Measurements from ENCODE around the gene ZBTB49. TPM values are rescaled to one million over a fixed set of nuclear protein-coding genes. Genes with fewer than 3 reads are reported as not detected.

Gene ZBTB49
- total and polyA plus RNA-seq, 2 donors (not counting 3 experiments of a cell fraction or from before 2014, with no cell fraction given), result 3.8 to 5.8 TPM

- H3K79me2 ChIP-seq (ENCODE audit: control insufficient read depth, insufficient read depth, low read length), result no peaks in the 10 kb centered on the region
- H3K9me1 ChIP-seq (replicated peaks; ENCODE audit: control insufficient read depth, extremely low read depth, insufficient read depth, low read length), result no peaks in the 10 kb centered on the region
- TF ChIP-seq POLR2AphosphoS5 (IDR thresholded peaks at IDR 0.05; ENCODE audit: insufficient read depth, low read depth, low read length) (no peak), POLR2A (IDR thresholded peaks at IDR 0.05; ENCODE audit: low read depth, low read length) (no peak), CTCF (IDR thresholded peaks at IDR 0.05; ENCODE audit: extremely low read depth in 1 of 2, insufficient read depth in 1 of 2, low read depth in 1 of 2, low read length in 2 of 2) (no peak), JUN (IDR thresholded peaks at IDR 0.05; ENCODE audit: borderline replicate concordance, insufficient read depth, insufficient read length, low read depth) (no peak), GATA2 (IDR thresholded peaks at IDR 0.05; ENCODE audit: insufficient read depth, insufficient read length, low read depth, low read length) (no peak)
- H3K27me3 ChIP-seq (ENCODE audit: control insufficient read depth in 2 of 2, insufficient read depth in 2 of 2, low read length in 2 of 2), result no peaks in the 10 kb centered on the region
- H3K27ac ChIP-seq (ENCODE audit: insufficient read depth, low read depth, low read length), result no peak overlapping the region
- H3K4me2 ChIP-seq (ENCODE audit: insufficient read depth, low read length), result no peak overlapping the region
- peaks cover 3 to 25% of the 10 kb centered on the region in 2 experiments for H3K36me3 ChIP-seq (ENCODE audit: control insufficient read depth in 2 of 2, extremely low read depth in 1 of 2, insufficient read depth in 2 of 2, low read length in 2 of 2)
- intact Hi-C loops (cut with micrococcal nuclease), result no loop called here
- DNase-seq (ENCODE audit: low read depth, low spot score) (no peak), FAIRE-seq (no peak)
- H3K4me1 ChIP-seq (ENCODE audit: control insufficient read depth, extremely low read depth, insufficient read depth, low read length), result peaks cover 16% of the 10 kb centered on the region
- H4K20me1 ChIP-seq (replicated peaks; ENCODE audit: control insufficient read depth, extremely low read depth, insufficient read depth, low read length), result no peaks in the 10 kb centered on the region
- no TSS peak for BruUV-seq (replicated peaks)
- ChIA-PET POLR2A (no interaction called here), CTCF (interaction anchor here (1.3 kb wide), 1 partner anchor 10 kb away, joined by 3 read pairs; no protein-coding TSS in a partner anchor)
- H3K4me3 ChIP-seq (replicated peaks in 1 of 3; ENCODE audit: insufficient read depth in 1 of 3, low read depth in 1 of 3, low read length in 3 of 3), result no peak overlapping the region
- no peak overlapping the region for H3K9ac ChIP-seq (replicated peaks; ENCODE audit: extremely low read depth, insufficient read depth, low read length)
- H3K9me3 ChIP-seq (replicated peaks; ENCODE audit: control insufficient read depth, insufficient read depth, low read length), result no peaks in the 10 kb centered on the region
- no peak overlapping the region for H2AFZ ChIP-seq (ENCODE audit: low read depth, low read length)
- dilution Hi-C loops (cut with MboI; ENCODE audit: extremely low pct_ligation_motif_present, low sequenced_read_pairs), result no loop called here
Observed at GRCh38 chr4:4320528-4320927, 30.5 kb downstream of the ZBTB49 start.

All from endothelial cell of umbilical vein (primary cell).